Right renal cortex interstitium (tissue), 3 donors: ENCODE data around the gene QPRT. TPM values are rescaled to one million over a fixed set of nuclear protein-coding genes. Genes with fewer than 3 reads are reported as not detected.
"Not testable (repeated sequence)": the region's sequence is repeated elsewhere in the genome, so short reads cannot be mapped to it uniquely, and the experiment has no call there.

Experiments used
- DNase-seq, 3 donors: peaks; one replicate each; pipeline ENCODE4 v3.0.0-alpha.2; 2013; ENCODE audit warnings: low read depth in 3 of 3, low spot score in 2 of 3
- polyA plus RNA-seq, 3 donors: library from polyadenylated mRNA; unstranded; fragments of 120-200 nt; gene quantifications; one replicate each; pipeline ENCODE4 v1.2.1, GENCODE V29; 2013; ENCODE audit not compliant: insufficient read length in 3 of 3

Gene QPRT
- 100 to 1,000 TPM; 115 to 144 (median 131) TPM for polyA plus RNA-seq

DNA sequence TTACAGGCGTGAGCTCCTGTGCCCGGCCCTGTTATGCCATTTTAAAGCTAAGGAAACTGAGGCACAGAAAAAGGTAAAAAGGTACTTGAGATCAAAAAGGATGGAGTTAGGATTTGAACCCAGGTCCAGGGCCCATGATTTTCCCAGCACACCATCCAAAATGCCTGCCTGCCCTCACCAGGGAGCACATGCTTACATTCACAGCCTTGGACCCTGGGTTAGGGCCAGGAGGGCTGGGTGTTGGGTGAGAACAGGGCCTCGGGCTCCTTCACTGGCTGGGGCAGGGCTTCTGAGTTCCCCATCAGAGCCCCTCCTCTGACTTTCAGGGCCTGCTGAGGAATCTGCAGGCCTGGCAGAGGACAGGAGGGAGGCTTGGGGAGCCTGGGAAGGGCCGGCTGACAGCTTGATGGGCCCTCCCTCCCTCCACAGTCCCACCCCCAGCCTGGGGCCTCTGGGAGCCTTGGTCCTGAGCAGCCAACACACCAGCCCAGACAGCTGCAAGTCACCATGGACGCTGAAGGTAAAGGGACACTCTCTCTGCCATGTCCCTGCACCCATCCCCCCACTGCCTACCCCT is at the start of gene QPRT:
TSS of gene QPRT (plus strand) at position 490 of the 577 bp plus-strand sequence. CDS start at position 508, 18 bp downstream.
- DNase-seq: peak in 2 of 3 donors; percentile 61 to 67

DNA sequence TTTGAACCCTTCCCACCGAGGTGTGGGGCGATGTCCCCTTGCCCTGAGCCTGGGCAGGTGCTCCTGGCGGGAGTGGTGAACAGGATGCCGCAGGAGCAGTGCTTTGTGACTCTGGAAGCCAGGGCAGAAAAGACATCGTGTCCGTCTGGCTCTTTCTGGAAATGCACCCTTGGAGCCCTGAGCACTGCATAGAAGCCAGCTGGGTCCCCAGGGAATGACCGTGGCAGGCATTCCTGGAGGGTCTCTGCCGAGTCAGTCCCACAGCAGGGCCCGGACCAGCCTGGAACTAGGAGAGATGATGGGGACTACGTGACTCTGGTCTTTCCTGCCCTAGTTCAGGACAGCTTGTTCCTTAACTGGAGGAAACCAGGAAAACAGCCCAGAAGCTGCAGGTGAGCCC is 49.7 kb upstream of the QPRT start:
- not testable (repeated sequence) for DNase-seq

- not testable (repeated sequence) for DNase-seq
These were observed 47.3 kb upstream of the QPRT start for GRCh38 chr16:29631658-29632057.

- not testable (repeated sequence) for DNase-seq
These were observed 43.1 kb upstream of the QPRT start for GRCh38 chr16:29635902-29636301.

GRCh38 chr16:29636368-29636767 is 42.6 kb upstream of the QPRT start:
- not testable (repeated sequence) for DNase-seq

GRCh38 chr16:29638751-29639150 is 40.2 kb upstream of the QPRT start:
- DNase-seq: not testable (repeated sequence)

DNA sequence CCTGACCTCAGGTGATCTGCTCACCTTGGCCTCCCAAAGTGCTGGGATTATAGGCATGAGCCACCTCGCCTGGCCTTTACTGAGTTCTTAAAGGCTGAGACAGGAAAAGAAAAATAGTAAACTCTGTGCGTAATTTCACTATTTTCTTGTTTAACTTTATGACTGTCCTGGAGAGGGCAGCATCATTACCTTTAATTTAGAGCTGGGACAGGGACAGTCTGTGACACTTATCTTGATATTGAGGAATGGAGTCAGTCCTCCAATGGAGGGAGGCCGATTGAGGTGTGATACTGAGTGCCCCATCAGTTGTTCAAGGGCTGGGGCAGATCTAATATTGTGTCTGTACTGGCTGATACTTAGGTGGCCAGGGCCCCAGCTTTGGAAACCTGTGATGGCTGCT is 37.4 kb upstream of the QPRT start:
- no peak for DNase-seq

GRCh38 chr16:29643596-29643995 is 35.4 kb upstream of the QPRT start:
- DNase-seq: no peak

DNA sequence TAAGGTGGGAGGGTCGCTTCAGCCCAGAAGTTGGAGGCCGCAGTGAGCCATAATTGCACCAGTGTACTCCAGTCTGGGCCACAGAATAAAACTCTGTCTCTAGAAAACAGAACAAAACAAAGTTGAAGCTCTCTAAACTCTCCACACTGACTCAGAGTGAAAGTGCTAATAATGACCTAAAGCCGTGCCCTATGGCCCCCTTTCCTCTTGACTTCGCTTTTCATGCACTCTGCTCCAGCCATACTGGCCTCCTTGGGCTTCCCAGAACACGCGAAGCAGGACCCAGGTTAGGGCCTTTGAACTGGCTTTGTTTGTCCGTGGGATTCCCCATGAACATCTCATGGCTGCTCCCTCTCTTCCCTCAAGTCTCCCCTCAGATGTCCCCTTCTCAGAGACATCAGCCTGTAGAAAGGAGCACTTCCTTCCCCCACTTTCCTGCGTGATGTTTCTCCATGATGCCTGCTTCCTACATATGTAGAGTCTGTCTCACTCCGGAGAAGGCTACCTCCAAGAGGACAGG is 34.6 kb upstream of the QPRT start:
- no peak for DNase-seq

GRCh38 chr16:29644973-29645693 is 33.8 kb upstream of the QPRT start:
- DNase-seq: no peak

GRCh38 chr16:29645694-29646187 is 33.2 kb upstream of the QPRT start:
- no peak for DNase-seq

GRCh38 chr16:29646947-29647346 is 32.0 kb upstream of the QPRT start:
- DNase-seq: no peak

DNA sequence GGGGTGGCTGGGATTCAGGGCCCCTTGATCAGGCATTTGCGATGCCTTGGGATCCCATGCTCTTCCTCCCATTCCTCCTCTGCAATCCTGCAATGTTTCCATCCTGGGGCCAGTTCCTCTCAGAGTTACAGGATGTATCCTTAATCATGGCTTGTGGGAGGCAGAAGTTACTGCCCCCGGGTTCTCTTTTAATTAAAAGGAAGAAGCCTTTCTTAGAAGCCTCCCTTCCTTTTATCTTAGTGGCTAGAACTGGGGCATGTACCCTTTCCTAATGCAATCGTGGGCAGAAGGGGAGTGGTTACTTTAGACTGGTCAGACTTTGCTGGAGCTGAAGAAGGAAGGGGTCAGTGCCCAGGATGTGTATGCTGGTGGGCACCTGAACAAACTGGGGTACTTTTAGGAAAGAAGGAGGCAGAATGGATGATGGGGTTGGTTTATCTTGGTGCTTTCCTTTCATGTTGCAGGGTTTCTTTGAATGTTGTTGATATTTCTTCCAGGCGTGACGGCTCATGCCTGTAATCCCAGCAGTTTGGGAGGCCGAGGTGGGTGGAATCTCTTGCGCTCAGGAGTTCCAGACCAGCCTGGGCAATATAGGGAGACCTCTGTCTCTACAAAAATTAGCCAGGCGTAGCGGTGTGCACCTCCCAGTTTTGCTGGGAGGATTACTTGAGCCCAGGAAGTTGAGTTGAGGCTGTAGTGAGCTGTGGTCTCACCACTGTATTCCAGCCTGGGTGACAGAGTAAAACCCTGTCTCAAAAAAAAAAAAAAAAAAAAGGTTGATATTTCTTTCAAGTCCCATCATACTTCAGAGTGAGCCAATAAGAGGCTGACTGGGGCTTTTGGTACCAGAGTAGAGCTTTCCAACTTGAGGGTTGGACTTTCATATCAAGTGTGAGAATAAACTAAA is 29.1 kb upstream of the QPRT start:
- no peak for DNase-seq

- DNase-seq: no peak
These were observed 28.2 kb upstream of the QPRT start for GRCh38 chr16:29650771-29651170.

DNA sequence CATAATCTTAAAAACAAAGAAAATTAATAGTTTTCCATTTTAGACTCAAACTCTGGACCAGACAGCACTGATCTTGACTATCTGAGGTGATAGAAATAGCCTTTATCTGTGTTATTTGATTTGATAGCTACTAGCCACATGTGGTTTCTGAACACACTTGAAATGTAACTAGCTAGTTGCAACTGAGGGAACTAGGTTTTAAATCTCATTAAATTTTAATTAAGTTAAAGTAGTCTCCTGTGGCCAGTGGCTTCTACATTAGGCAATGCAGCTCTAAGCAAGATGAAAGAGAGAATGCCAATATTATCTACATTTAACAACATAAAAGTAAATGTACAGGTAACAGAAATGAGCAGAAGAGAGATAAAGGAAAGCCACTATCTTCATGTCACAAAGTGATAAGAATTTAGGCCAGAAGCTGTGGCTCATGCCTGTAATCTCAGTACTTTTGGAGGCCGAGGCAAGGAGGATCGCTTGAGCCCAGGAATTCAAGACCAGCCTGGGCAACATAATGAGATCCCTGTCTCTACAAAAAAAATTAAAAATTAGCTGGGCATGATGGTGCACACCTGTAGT is 27.1 kb upstream of the QPRT start:
- no peak for DNase-seq

GRCh38 chr16:29653471-29653870 is 25.5 kb upstream of the QPRT start:
- no peak for DNase-seq

GRCh38 chr16:29653890-29654289 is 25.1 kb upstream of the QPRT start:
- DNase-seq: not testable (repeated sequence)

GRCh38 chr16:29656688-29657523 is 22.1 kb upstream of the QPRT start:
- no peak for DNase-seq

DNA sequence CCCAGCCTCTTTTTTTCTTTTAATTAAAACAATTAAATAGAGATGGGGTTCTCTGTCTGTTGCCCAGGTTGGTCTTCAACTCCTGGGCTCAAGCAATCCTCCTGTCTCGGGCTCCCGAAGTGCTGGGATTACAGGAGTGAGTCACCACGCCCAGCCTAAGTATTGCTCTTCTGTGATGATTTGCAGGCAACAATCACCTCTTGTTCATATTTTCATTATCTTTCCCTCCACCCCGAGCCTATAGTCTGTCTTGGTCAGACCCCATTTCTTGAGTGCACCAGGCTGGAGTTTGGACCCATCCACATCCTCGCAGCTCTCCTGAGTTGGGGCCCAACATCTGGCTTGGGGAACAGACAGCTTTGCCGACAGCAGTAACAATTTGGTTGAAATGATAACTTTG is 20.3 kb upstream of the QPRT start:
- DNase-seq: no peak
